ENCODE data around the gene FRMPD4. TPM values are rescaled to one million over a fixed set of nuclear protein-coding genes. Genes with fewer than 3 reads are reported as not detected.

Gene FRMPD4
- total and polyA plus RNA-seq, 9 donors = 0.01 to 0.20 (median 0.05) TPM; not detected in 6

GRCh38 chrX:12403474-12404082, 265.3 kb downstream of the FRMPD4 start:
- intact Hi-C loops (cut with DNase I) = no loop called here
- H3K36me3 ChIP-seq = no peaks in the 10 kb centered on the region
- no peaks in the 10 kb centered on the region for H3K4me1 ChIP-seq (ENCODE audit: insufficient read depth)
- TF ChIP-seq CTCF (IDR thresholded peaks at IDR 0.05) (no peak), EP300 (IDR thresholded peaks at IDR 0.05) (no peak), POLR2A (IDR thresholded peaks at IDR 0.05) (no peak)
- DNase-seq = no peak
- 72 to 78% (median 74%) methylated on average over 3 of the region's 3 CpGs for WGBS, 3 donors
- no peak overlapping the region for H3K4me3 ChIP-seq
- no peaks in the 10 kb centered on the region for H3K27me3 ChIP-seq
- H3K9me3 ChIP-seq = no peaks in the 10 kb centered on the region
- no peak overlapping the region for H3K27ac ChIP-seq

- TF ChIP-seq EP300 (IDR thresholded peaks at IDR 0.05) (no peak), POLR2A (IDR thresholded peaks at IDR 0.05) (no peak), CTCF (IDR thresholded peaks at IDR 0.05) (no peak)
- Histone ChIP-seq H3K27me3 (no peaks in the 10 kb centered on the region), H3K4me3 (no peak overlapping the region), H3K4me1 (ENCODE audit: insufficient read depth) (no peaks in the 10 kb centered on the region), H3K36me3 (no peaks in the 10 kb centered on the region), H3K9me3 (no peaks in the 10 kb centered on the region), H3K27ac (no peak overlapping the region)
- 65 to 74% (median 72%) methylated on average over 2 of the region's 2 CpGs for WGBS, 3 donors
- DNase-seq = no peak
- intact Hi-C loops (cut with DNase I) = no loop called here
These were observed 267.0 kb downstream of the FRMPD4 start for GRCh38 chrX:12405306-12405705.

GRCh38 chrX:12410523-12410922, 272.2 kb downstream of the FRMPD4 start:
- H3K4me1 ChIP-seq (ENCODE audit: insufficient read depth) = no peaks in the 10 kb centered on the region
- no peaks in the 10 kb centered on the region for H3K36me3 ChIP-seq
- H3K9me3 ChIP-seq = no peaks in the 10 kb centered on the region
- no peak overlapping the region for H3K27ac ChIP-seq
- DNase-seq = no peak
- no peak overlapping the region for H3K4me3 ChIP-seq
- WGBS, 3 donors = 75 to 86% (median 84%) methylated on average over 6 of the region's 6 CpGs
- no peaks in the 10 kb centered on the region for H3K27me3 ChIP-seq
- no peak for TF ChIP-seq CTCF (IDR thresholded peaks at IDR 0.05)
- no peak for TF ChIP-seq POLR2A (IDR thresholded peaks at IDR 0.05)
- TF ChIP-seq EP300 (IDR thresholded peaks at IDR 0.05) = no peak
- intact Hi-C loops (cut with DNase I) = no loop called here

- Histone ChIP-seq H3K9me3 (no peaks in the 10 kb centered on the region), H3K36me3 (no peaks in the 10 kb centered on the region), H3K4me3 (no peak overlapping the region), H3K27me3 (no peaks in the 10 kb centered on the region), H3K27ac (no peak overlapping the region), H3K4me1 (ENCODE audit: insufficient read depth) (no peaks in the 10 kb centered on the region)
- TF ChIP-seq CTCF (IDR thresholded peaks at IDR 0.05) = no peak
- TF ChIP-seq EP300 (IDR thresholded peaks at IDR 0.05) = no peak
- TF ChIP-seq POLR2A (IDR thresholded peaks at IDR 0.05) = no peak
- intact Hi-C loops (cut with DNase I) = no loop called here
- WGBS, 3 donors = 74 to 87% (median 83%) methylated on average over 1 of the region's 1 CpG
- no peak for DNase-seq
These were observed 273.6 kb downstream of the FRMPD4 start for GRCh38 chrX:12411831-12412230.
